ENCODE data around the gene UGGT2.
"Not testable (repeated sequence)": the region's sequence is repeated elsewhere in the genome, so short reads cannot be mapped to it uniquely, and the experiment has no call there.

- TF ChIP-seq CTCF (IDR thresholded peaks at IDR 0.05); POLR2AphosphoS5 (IDR thresholded peaks at IDR 0.05); POLR2A (IDR thresholded peaks at IDR 0.05; ENCODE audit: low read depth): not testable (repeated sequence)
These were observed 207.5 kb downstream of the UGGT2 start for GRCh38 chr13:95845656-95846055.

All from esophagus muscularis mucosa (tissue), 3 donors.